ENCODE data around the gene VPREB3.

DNA sequence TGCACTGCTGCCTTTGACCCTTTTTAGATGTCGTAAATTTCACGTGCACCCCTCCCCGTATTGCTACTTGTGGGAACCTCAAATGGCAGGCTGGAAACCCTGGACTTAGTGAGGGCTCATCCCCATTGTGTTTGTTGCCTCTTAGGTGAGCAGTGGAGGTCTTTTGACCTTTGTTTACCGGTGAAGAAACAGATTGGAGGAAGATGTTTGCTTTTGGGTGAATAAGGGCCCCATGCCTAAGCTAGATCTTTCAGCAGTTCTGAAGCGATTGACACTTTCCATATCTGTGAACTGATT, 33.3 kb upstream of the VPREB3 start:
- TF ChIP-seq, protein P1, sequence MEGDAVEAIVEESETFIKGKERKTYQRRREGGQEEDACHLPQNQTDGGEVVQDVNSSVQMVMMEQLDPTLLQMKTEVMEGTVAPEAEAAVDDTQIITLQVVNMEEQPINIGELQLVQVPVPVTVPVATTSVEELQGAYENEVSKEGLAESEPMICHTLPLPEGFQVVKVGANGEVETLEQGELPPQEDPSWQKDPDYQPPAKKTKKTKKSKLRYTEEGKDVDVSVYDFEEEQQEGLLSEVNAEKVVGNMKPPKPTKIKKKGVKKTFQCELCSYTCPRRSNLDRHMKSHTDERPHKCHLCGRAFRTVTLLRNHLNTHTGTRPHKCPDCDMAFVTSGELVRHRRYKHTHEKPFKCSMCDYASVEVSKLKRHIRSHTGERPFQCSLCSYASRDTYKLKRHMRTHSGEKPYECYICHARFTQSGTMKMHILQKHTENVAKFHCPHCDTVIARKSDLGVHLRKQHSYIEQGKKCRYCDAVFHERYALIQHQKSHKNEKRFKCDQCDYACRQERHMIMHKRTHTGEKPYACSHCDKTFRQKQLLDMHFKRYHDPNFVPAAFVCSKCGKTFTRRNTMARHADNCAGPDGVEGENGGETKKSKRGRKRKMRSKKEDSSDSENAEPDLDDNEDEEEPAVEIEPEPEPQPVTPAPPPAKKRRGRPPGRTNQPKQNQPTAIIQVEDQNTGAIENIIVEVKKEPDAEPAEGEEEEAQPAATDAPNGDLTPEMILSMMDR (IDR thresholded peaks at IDR 0.05; ENCODE audit: low read length): no peak
- no peak for TF ChIP-seq EZH2 (IDR thresholded peaks at IDR 0.05; ENCODE audit: borderline replicate concordance, low read length)
